Hepatocyte (in vitro differentiated cells): ENCODE measurements around the gene TMPRSS3. TPM values are rescaled to one million over a fixed set of nuclear protein-coding genes. Genes with fewer than 3 reads are reported as not detected.

Experiments
- DNase-seq: peaks from one replicate; pipeline ENCODE4 v3.0.0-alpha.2; 2016; ENCODE audit warnings: low spot score
- H2AFZ ChIP-seq: fragments of 200-600 bp; sonication (generic); 2 replicates; pipeline ENCODE4 v1.6.0; 2016; ENCODE audit warnings: antibody characterized with exemption, mild to moderate bottlenecking
- H3K27ac ChIP-seq: fragments of 200-600 bp; sonication (generic); 2 replicates; pipeline ENCODE4 v1.5.1; 2016; ENCODE audit warnings: mild to moderate bottlenecking
- H3K27me3 ChIP-seq: fragments of 200-600 bp; sonication (generic); 2 replicates; pipeline ENCODE4 v1.6.1; 2016
- H3K36me3 ChIP-seq: fragments of 200-600 bp; sonication (generic); replicated peaks from 2 replicates; pipeline ENCODE4 v1.5.1; 2016; ENCODE audit warnings: low read depth; ENCODE audit not compliant: insufficient read depth
- H3K4me1 ChIP-seq: fragments of 200-600 bp; sonication (generic); 2 replicates; pipeline ENCODE4 v1.5.1; 2016; ENCODE audit warnings: mild to moderate bottlenecking, moderate library complexity; ENCODE audit not compliant: insufficient read depth
- H3K4me2 ChIP-seq: fragments of 200-600 bp; sonication (generic); 2 replicates; pipeline ENCODE4 v1.6.0; 2016
- H3K4me3 ChIP-seq: fragments of 200-600 bp; sonication (generic); 2 replicates; pipeline ENCODE4 v1.5.1; 2016; ENCODE audit warnings: mild to moderate bottlenecking
- H3K79me2 ChIP-seq: fragments of 200-600 bp; sonication (generic); 2 replicates; pipeline ENCODE4 v1.6.0; 2017; ENCODE audit warnings: mild to moderate bottlenecking
- H3K9me2 ChIP-seq: fragments of 200-600 bp; sonication (generic); replicated peaks from 2 replicates; pipeline ENCODE4 v1.6.0; 2017; ENCODE audit warnings: mild to moderate bottlenecking; ENCODE audit not compliant: insufficient read depth
- H3K9me3 ChIP-seq: fragments of 200-600 bp; sonication (generic); 2 replicates; pipeline ENCODE4 v1.5.1; 2016; ENCODE audit warnings: low read depth, mild to moderate bottlenecking
- H4K20me1 ChIP-seq: fragments of 200-600 bp; sonication (generic); 2 replicates; pipeline ENCODE4 v1.6.0; 2016; ENCODE audit warnings: mild to moderate bottlenecking; ENCODE audit not compliant: insufficient read depth, poor library complexity, severe bottlenecking
- EZH2 ChIP-seq: fragments of 200-600 bp; sonication (generic); IDR thresholded peaks from 2 replicates; pipeline ENCODE4 v1.6.1; 2016; ENCODE audit warnings: antibody characterized with exemption, mild to moderate bottlenecking, borderline replicate concordance
- EZH2phosphoT487 ChIP-seq: fragments of 200-600 bp; sonication (generic); IDR thresholded peaks from one replicate; pipeline ENCODE4 v1.6.1; 2018; ENCODE audit warnings: antibody characterized with exemption, mild to moderate bottlenecking, low read depth, moderate library complexity; ENCODE audit not compliant: unreplicated experiment, severe bottlenecking
- whole genome bisulfite sequencing: methylation state at CpG from one replicate; pipeline ENCODE4 v1.1.6; 2016; ENCODE audit warnings: low lambda C conversion rate; ENCODE audit errors: missing lambda C conversion rate; 5-methylcytosine and 5-hydroxymethylcytosine counted together
- polyA plus RNA-seq: library from polyadenylated mRNA; unstranded; fragments of >200 nt; fragmentation: Nextera tagmentation; extraction: Ambion mirVana; gene quantifications from 2 replicates; pipeline ENCODE4 v1.2.1, GENCODE V29; 2016
- total RNA-seq: library from RNA; depleted of rRNA; stranded (reverse); fragments of >200 nt; gene quantifications from 2 replicates; pipeline ENCODE4 v1.2.3, GENCODE V29; 2014
- TF ChIP-seq, protein P1 (sequence below): fragments of 200-600 bp; sonication (generic); IDR thresholded peaks from 2 replicates; pipeline ENCODE4 v1.5.1; 2016; ENCODE audit warnings: antibody characterized with exemption, mild to moderate bottlenecking; ENCODE audit not compliant: poor library complexity

Gene TMPRSS3
- total and polyA plus RNA-seq, 2 experiments from 2014 or later: 1.4 to 1.7 TPM

DNA sequence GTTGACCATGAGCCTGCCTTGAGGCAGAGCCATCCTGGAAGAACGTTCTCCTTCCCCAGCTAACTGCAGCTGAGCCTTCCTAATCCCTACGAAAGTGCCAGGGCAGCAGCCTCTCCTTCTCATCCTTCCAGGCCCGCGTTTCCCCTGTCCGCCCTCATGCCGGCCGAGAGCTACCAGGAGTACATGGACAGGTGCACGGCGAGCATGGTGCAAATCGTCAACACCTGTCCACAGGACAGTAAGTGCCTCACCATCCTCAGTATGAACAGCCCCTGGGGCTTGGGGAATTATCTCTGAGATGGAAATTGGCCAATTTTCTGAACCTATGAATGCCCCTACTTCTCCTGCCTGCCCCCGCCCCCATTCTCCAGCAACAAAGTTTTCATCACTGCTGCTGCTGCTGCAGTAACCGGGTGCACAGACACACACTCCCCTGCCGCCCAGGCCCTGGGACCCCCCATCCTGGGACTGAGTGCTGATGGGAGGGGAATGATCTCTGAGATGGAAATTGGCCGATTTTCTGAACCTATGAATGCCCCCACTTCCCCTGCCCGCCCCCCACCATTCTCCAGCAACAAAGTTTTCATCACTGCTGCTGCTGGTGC lies 47.4 kb upstream of the TMPRSS3 start:
- no peak overlapping the region for H3K4me3 ChIP-seq
- H3K79me2 ChIP-seq: no peaks in the 10 kb centered on the region
- no peaks in the 10 kb centered on the region for H3K9me2 ChIP-seq
- no peaks in the 10 kb centered on the region for H3K4me1 ChIP-seq
- no peaks in the 10 kb centered on the region for H4K20me1 ChIP-seq
- no peaks in the 10 kb centered on the region for H3K9me3 ChIP-seq
- TF ChIP-seq EZH2phosphoT487 (no peak), EZH2 (no peak)
- TF ChIP-seq, protein P1, sequence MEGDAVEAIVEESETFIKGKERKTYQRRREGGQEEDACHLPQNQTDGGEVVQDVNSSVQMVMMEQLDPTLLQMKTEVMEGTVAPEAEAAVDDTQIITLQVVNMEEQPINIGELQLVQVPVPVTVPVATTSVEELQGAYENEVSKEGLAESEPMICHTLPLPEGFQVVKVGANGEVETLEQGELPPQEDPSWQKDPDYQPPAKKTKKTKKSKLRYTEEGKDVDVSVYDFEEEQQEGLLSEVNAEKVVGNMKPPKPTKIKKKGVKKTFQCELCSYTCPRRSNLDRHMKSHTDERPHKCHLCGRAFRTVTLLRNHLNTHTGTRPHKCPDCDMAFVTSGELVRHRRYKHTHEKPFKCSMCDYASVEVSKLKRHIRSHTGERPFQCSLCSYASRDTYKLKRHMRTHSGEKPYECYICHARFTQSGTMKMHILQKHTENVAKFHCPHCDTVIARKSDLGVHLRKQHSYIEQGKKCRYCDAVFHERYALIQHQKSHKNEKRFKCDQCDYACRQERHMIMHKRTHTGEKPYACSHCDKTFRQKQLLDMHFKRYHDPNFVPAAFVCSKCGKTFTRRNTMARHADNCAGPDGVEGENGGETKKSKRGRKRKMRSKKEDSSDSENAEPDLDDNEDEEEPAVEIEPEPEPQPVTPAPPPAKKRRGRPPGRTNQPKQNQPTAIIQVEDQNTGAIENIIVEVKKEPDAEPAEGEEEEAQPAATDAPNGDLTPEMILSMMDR: no peak
- 88% methylated on average over 15 of the region's 15 CpGs for WGBS
- H3K27ac ChIP-seq: no peak overlapping the region
- H2AFZ ChIP-seq: no peak overlapping the region
- no peaks in the 10 kb centered on the region for H3K36me3 ChIP-seq
- DNase-seq: no peak
- H3K27me3 ChIP-seq: no peaks in the 10 kb centered on the region
- no peak overlapping the region for H3K4me2 ChIP-seq

DNA sequence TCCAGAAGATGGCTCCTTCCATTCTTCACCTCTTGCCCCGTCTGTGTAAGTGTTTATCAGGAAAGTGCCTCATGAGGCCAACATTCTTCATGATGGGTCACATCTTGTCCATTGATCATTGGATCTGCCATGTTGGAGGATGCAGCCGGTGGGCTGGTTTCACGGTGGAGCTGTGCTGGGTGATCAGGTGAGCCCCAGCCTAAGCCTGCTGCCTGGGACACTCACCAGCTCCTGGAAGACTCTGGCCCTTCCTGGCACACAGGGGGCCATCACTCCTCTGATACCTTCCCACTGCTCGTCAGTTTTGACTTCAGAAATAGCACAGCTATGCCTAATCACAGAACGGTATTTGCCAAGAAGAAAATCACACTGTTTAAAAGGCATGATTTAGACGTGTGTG lies 46.1 kb upstream of the TMPRSS3 start:
- H3K27me3 ChIP-seq: no peaks in the 10 kb centered on the region
- 88% methylated on average over 6 of the region's 6 CpGs for WGBS
- DNase-seq: no peak
- TF ChIP-seq, protein P1: no peak
- TF ChIP-seq EZH2 (no peak), EZH2phosphoT487 (no peak)
- H3K27ac ChIP-seq: no peak overlapping the region
- no peaks in the 10 kb centered on the region for H3K9me2 ChIP-seq
- H3K4me1 ChIP-seq: no peaks in the 10 kb centered on the region
- no peaks in the 10 kb centered on the region for H3K36me3 ChIP-seq
- H2AFZ ChIP-seq: no peak overlapping the region
- no peaks in the 10 kb centered on the region for H4K20me1 ChIP-seq
- no peaks in the 10 kb centered on the region for H3K9me3 ChIP-seq
- H3K4me2 ChIP-seq: no peak overlapping the region
- H3K79me2 ChIP-seq: no peaks in the 10 kb centered on the region
- H3K4me3 ChIP-seq: no peak overlapping the region

DNA sequence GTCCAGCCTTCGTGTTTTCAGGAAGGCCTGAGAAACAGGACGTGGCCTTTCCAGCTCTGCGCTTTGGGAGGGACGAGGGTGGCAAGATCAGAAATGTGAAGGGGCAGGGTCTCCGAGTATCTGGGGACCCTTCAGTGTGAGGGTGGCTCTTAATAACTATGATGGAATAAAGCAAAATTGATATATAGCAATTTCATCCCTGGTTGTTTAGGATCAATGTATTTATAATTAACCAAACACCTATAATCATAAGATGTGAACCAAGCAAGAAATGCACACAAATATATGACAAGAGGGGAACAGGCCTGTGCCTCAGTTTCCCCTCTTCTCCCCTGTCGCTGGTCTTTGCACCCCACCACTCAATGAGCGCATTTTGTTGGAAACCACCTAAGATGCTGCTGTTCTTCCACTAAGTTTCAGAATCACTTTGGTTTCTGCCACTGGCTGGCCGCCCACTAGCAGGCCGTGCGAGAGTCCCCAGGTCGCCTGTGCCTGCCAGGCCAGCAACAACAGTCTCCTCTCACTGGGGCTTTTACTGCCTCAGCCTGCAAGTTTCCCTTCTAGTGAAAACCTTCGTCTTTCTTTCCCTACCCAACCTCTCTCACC lies 44.4 kb upstream of the TMPRSS3 start:
- Histone ChIP-seq H3K4me3 (no peak overlapping the region), H3K36me3 (no peaks in the 10 kb centered on the region), H3K4me1 (no peaks in the 10 kb centered on the region), H4K20me1 (no peaks in the 10 kb centered on the region), H3K27me3 (no peaks in the 10 kb centered on the region), H3K4me2 (no peak overlapping the region), H3K27ac (no peak overlapping the region), H3K9me2 (no peaks in the 10 kb centered on the region), H3K9me3 (no peaks in the 10 kb centered on the region), H3K79me2 (no peaks in the 10 kb centered on the region), H2AFZ (no peak overlapping the region)
- 85% methylated on average over 12 of the region's 12 CpGs for WGBS
- DNase-seq: no peak
- TF ChIP-seq EZH2 (no peak), EZH2phosphoT487 (no peak)
- TF ChIP-seq, protein P1: no peak
